GM19438 (cell line): Measurements from ENCODE around the gene NKIRAS1.
"Not testable (repeated sequence)": the region's sequence is repeated elsewhere in the genome, so short reads cannot be mapped to it uniquely, and the experiment has no call there.

Experiments
- ATAC-seq: cut with Tn5 transposase; IDR thresholded peaks from one replicate; pipeline ENCODE4 v1.9.1; 2021; ENCODE audit warnings: low read depth; ENCODE audit not compliant: unreplicated experiment

The NKIRAS1 gene

DNA sequence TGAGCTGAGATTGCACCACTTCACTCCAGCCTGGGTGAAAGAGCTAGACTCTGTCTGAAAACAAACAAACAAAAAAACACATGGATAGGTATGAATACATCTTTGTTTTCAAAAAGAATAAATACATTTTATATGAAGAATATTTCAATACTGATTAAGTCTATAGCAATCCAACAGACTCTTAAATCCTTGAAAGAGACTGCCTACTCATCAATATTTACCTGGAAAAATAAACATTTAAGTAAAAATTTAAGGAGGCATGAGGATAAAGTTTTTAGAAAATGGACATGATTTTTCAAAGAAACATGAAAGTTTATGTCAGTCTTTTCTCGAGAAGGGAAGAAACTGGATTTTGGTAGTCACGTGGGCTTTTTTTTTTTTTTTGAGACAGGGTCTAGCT is 5.4 kb downstream of the NKIRAS1 start:
- ATAC-seq: no peak

DNA sequence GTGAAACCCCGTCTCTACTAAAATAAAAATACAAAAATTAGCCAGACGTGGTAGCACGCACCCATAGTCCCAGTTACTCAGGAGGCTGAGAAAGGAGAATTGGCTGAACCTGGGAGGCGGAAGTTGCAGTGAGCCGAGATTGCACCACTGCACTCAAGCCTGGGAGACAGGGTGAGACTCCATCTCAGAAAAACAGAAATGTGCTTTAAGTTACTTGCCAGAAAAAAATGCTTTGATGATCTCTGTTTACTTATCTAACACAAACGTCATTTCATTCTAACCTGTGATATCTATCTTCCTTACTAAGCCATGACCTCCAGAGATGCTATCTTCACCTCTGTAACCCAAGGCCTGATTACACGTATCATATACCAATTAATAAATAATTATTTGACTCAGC is 7.4 kb downstream of the NKIRAS1 start:
- ATAC-seq: no peak

DNA sequence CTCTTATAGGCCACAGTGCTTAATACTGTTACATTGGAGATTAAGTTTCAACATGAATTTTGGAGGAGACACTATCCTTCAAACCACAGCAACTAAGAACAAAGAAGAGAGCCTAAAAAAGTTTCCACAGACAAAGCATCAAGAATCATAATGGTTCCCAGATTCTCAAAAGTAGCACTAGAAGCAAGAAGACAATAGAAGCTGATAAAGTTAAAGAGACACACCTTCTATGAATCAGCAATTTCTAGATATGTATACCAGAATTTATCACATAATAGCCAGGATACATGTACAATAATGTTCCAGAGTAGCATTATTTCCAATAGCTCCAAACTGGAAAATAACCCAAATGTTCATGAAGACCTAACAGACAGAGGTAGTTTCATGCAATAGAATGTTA is 12.2 kb downstream of the NKIRAS1 start:
- ATAC-seq: no peak

DNA sequence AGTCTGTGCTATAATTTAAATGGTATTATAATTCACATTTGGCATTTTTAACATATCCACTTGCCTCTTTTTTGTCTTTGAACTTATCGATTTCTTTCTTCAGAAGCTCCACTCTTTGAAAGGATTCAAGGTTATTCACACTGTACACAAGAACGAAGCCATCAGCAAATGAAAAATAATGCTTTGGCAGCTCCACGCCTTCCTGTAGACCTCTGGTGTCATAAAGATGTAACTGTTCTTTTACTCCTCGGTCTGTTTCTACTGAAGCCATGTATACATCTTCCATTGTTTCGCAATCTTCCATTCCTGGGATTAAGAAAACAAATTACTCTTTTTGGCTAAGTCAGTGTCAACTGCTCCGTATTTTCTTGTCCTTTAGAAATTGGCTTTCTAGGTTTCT is 16.0 kb downstream of the NKIRAS1 start:
- no peak for ATAC-seq

DNA sequence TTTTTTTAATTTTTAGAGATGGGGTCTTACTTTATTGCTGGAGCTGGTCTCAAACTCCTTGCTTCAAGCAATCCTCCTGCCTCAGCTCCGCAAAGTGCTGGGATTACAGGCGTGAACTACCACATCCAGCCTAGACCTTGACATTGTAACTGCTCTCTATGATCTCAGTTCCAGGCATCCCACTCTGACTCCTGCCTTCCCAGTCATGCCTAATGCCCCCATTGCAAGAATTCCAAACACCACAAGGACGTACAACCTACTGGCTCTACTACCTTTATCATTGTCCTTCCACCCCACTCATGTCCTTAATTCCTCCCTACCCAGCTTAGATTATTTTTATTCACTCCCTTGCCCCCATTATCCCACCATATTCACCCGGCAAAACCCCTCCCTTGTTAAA is 21.6 kb downstream of the NKIRAS1 start:
- ATAC-seq: no peak

DNA sequence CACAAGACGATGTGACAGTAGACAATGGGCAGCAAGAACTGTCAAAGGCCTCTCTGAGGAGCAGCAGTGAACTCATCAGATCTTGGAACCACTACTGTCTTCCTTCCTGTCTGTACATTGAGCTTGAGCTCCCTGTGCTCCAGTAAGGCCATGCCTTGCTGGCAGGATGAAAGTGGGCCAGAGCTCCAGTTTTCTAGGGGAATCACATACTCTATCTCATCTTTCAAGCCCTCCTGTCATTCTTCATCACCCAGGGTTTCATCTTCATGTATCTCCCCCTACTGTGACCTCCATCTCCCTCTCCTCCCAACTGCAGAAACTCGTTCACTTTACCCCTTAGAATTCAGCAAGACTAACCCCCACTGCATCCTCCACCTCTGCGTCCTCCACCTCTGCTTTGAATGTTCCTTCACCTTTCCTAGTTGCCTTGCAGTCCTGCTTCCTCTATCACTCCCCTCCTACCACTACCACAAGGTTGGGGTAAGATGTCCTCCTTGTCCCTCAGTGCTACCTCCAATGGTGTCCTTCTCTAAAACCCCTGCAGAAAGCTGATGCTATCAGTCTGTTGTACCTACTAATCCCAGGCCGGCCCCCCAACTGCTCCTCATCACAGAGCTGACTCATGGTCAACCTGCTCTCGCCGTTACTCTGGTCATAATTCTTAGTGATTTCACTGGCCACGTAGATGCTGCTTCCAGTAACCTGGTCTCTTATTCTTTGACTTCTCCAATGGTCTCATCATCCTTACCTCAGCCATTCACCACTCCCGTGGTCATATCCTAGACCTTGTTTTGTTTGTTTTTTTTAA is 22.3 kb downstream of the NKIRAS1 start:
- no peak for ATAC-seq

DNA sequence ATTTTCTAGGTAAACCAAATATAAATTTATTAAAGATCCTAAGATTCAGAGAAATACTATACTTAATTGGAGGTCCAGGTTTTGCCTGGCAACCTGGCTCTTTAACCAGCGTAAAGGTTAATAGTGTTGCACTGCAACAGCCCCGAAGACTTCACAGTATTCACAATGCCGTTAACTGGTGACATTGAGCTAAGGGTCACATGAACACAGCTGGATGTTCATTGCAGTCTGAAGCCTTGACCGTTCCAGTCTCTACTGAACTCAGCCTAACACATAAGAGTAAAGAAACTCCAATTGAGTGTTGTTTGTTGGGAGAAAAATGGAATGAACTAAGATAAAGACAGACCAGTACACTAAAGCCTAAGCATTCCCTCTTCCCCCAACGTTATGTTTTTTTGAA is 26.8 kb downstream of the NKIRAS1 start:
- no peak for ATAC-seq

DNA sequence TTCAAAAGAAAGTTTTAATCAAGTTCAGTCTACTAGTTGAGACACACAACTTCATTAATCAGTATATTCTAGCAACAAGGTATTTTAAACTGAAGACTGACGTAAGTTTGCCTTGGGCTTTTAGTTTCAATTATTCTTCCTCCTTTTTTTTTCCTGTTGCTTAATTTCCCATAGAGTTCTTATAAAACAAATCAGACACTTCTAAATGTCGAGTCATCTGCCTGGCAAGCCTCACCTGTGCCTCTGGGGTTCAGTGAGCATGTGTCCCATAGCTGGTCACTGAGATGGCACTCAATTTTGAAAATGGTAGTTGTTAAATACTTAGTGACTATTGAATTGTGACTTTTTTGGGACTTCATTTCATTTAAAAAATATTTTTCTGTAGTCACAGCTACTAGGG is 27.4 kb downstream of the NKIRAS1 start:
- no peak for ATAC-seq

DNA sequence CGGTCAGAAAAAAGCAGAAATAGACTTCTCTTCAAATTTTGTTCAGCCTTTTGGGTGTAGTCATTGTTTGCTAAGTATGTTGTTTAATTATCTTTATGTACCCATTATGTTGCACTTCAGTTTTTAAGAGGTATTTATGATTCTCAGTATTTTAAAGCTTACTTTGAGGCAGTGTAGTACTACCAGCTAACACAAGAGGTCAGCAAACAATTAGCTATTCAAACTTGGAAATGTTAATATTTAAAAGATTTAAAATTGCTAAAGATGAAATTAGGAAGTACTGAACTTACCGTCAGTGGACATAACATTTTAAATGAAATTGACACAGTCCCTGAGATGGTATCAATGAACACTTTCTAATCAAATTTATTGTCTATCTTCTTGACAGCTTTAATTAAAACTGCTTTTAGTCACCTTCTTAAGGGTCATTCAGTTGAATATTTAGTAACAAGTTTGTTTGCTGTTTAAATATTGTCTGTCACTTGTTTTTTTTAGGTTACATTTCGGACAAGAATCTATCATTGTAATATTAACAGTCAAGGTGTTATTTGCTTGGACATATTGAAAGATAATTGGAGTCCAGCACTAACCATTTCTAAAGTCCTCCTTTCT is 28.1 kb downstream of the NKIRAS1 start:
- ATAC-seq: no peak

DNA sequence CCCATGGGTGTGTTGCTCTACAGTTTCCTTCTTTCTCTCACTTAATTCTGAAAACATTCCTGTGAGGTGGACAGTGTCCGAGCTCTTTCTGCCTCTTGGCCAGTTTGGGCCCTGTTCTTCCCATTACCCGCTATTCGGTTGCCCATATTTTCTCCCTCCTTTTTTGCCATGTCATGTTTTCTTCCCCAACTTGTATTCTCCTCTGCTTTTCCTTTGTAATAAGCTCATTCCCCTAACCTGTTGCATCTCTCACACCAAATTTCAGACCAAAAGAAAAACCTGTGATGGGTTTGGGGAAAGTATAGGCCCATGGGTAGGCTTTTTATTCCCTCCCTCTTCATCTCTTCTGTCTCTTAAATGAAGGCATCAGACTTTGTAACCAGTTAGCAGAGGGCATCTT is 30.5 kb downstream of the NKIRAS1 start:
- ATAC-seq: no peak

DNA sequence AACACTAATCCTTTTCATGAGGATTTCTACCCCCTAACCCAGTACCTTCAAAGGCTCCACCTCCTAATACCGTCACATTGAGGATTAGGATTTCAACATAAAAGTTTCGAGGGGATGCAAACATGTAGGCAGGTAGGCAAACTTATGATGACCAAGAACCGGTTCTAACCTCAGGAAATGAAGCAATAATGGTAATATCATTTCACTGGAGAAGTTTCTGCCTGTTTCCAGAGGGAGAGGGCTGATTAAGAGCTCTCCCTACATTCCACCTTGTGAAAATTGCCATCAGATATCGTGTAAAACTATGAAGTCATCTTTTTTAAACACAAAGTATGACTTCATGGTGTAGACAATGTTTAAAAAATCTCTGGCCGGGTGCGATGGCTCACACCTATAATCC is 31.6 kb downstream of the NKIRAS1 start:
- no peak for ATAC-seq

DNA sequence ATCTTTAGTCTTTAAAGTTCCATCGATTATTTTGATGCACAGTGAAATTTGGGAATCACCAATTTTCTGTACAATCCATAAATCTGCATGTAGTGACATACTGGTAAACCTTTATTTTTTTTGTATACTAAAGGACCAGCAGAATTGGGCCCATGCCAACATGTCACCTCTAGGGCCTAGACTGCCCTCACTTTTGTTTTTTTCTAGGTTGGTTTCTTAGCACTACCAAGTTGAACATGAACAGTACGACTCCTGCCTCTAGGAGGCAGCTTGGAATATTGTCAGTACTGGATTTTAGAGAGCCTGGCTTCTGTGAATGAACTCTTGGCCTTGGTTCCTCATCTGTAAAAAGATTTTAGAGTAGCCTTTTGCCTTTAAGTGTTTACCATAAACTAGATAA is 32.3 kb downstream of the NKIRAS1 start:
- no peak for ATAC-seq

DNA sequence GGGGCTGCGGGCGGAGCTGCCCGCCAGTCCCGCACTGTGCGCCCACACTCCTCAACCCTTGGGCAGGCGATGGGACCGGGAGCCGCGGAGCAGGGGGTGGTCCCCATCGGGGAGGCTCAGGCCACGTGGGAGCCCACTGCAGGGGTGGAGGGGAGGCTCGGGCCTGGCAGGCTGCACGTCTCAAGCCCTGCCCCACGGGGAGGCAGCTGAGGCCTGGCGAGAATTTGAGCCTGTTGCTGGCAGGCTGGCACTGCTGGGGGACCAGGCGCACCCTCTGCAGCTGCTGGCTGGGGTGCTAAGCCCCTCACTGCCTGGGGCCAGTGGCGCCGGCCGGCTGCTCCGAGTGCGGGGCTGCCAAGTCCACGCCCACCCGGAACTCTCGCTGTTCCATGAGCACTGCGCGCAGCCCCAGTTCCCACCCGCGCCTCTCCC is 34.3 kb downstream of the NKIRAS1 start:
- ATAC-seq: no peak

DNA sequence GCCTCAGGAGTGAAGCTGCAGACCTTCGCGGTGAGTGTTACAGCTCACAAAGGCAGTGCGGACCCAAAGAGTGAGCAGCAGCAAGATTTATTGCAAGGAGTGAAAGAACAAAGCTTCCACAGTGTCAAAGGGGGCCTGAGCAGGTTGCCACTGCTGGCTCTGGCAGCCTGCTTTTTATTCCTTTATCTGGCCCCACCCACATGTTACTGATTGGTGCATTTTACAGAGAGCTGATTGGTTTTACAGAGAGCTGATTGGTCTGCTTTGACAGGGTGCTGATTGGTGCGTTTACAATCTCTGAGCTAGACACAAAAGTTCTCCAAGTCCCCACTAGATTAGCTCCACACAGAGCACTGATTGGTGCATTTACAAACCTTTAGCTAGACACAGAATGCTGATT is 34.8 kb downstream of the NKIRAS1 start:
- not testable (repeated sequence) for ATAC-seq

DNA sequence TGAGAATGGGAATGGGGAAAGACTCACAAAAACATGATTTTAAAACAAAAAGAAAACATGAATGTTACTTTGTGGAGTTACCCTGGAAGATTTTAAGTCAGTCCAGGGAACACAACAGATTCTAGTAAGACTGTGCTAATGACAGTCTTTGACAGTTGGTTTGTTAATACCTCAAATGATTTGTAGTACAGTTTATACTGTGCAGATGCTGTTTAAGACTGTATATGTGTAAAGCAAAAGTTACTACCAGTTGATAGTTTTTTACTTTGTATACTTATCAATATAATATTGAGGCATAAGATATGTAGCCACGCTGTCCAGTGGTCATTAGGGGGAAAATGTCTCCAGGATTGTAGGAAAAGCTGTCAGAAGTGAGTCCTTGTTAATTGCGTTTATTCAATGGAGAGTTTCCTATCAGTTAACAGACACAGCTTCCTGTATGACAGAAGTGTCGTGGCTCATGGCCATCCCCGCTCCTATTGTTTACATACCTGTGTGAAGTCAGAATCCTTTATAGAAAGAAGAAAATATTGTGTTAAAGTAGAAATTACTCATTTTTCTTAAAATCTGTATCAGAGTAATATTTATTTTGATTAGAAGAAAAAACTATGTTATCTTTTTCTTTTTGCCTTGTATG is 36.0 kb downstream of the NKIRAS1 start:
- ATAC-seq: no peak

DNA sequence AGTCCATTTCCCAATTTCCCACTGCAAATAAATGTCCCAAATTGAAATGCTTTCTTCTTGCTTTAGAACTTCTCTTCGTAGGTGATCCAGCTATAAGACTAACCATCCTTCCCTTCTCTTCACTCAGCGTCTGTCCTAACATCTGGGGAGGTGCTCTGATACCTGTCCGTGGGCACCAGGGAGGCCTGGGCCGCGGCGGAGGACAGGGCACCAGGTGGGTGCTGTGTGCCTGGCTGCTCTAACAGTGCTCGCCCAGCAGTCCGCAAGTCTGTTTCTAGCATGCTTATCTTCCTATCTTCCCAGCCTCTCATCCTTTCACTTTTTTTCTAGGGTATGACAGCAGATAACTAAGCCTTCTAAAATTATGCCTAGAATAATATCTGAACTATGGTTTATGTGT is 37.3 kb downstream of the NKIRAS1 start:
- no peak for ATAC-seq

DNA sequence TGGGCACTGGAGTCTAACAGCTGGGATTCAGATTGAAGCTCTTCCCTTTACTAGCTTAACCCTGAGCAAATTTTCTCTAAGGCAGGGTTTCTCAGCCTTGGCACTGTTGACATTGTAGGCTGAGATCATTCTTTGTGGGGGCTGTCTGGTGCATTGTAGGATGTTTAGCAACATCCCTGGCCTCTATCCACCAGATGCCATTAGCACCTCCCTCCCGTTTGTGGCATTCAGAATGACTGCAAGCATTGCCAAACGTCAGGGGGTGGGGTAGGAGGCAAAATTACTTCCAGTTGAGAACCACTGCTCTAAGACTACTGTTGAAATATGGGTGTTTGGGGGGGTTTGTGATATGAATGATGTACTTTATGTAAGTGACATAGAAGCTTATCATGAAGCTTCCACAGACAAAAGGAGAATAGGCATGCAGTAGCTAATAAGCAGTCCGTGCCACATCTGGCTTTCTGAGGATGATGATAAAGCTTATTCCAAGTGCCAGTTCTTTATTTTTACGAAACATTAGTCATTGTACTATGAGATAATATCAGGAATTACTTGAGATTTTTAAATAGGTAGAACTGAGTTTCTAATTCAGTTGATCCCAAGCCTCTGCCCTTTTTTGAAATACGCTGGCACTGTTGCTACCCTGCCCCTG is 39.3 kb downstream of the NKIRAS1 start:
- ATAC-seq: no peak

DNA sequence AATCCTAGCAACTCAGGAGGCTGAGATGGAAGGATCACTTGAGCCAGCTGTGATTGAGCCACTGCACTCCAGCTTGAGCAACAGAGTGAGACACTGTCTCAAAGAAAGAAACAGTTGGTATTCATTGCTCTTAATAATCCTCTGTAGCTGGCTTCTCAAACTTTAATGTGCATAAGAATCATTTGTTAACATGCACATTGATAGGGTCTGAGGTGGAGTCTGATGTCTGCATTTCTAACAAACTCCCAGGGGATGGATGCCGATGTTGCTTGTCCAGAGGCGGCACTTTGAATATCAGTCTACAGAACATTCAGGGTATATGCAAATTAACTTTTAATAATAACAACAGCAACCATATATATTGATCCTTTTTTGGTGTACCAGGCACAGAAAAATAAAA is 39.9 kb downstream of the NKIRAS1 start:
- ATAC-seq: no peak

DNA sequence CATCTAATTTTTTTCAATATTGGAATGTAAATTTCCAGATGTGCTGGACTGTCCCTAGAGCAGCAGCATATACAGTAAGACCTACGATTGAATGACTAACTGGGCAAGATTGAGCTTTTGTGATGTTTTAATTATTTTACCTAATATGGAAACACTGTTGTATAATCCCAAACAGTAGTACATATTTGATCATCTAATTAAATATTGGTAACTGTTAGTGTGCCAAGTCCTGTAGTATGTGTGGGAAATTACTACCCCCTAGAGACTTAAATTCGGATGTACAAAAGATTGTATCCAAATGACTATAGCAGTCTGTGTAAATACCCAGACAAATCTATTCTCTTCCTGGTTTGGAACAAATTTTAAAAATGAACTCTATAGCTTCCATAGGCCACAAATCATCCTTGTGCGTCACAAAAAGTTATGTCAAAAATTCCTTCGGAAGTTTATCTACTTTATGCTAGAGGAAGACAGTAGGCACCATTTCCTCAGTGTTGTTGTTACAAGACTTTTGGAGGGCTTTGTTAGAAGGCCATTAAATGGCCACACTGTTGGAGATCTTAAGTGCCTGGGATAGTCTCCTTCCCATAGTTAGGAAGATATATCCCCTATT is 41.6 kb downstream of the NKIRAS1 start:
- no peak for ATAC-seq

DNA sequence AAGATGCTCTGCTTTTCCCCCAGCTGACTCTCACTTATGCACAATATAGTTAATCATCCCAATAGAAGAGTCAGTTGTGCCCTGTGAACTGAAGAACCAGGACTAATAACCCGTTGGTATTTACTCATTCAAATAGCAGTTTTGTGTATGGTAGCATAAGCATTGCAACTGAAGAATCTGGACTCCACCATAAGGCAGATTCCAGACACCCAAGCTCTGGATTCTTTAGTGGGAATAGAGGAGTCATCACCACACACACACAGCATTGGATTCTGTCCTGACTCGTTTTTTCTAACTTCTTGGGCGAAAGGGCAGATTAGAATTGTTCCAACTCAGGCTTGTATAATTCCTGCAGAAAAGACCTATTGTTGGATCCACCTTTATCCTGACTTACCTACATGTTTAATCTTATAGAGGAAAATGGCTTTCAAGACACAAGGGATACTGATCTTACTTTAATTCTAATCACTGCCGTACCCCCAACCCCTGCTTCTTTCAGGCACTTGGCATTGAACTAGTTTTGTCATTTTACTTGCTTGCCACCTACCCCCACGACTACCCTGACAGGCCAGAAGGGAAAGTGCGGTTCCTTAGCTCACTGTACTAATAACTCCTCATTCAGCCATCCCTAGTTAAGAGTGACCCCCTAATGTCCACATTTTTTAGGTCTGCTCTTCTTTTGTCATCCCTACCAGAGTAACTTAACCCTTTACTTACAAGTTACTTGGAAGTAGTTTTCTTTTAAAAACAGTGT is 42.3 kb downstream of the NKIRAS1 start:
- no peak for ATAC-seq
